GM12878 (cell line): ENCODE measurements around the gene OPCML. TPM values are rescaled to one million over a fixed set of nuclear protein-coding genes. Genes with fewer than 3 reads are reported as not detected.

Experiments
- ATAC-seq: fragments of 200-7000 bp; cut with Tn5 transposase; 3 replicates; pipeline ENCODE4 v1.9.1; 2020; ENCODE audit warnings: mild to moderate bottlenecking, moderate library complexity
- BruUV-seq: library from RNA; stranded (reverse); fragments of 400-500 nt; replicated peaks from 2 replicates; lab custom pipeline; 2021; lab: Mats Ljungman, UMichigan
- CTCF ChIA-PET: fragments of 300-600 bp; sonication (Branson Sonifier 250); formaldehyde crosslinking; extraction: SDS; loops from one replicate; lab custom pipeline; 2021; ENCODE audit warnings: inconsistent platforms; lab: Yijun Ruan, JAX
- POLR2A ChIA-PET: fragments of 350-600 bp; formaldehyde crosslinking; extraction: SDS; loops from one replicate; lab custom pipeline; 2021; ENCODE audit warnings: inconsistent platforms; lab: Charles Lee
- RAD21 ChIA-PET: fragments of 300-600 bp; sonication (Branson Sonifier 250); formaldehyde crosslinking; loops from one replicate; lab custom pipeline; 2023; ENCODE audit warnings: antibody characterized with exemption; ENCODE audit not compliant: unreplicated experiment; lab: Charles Lee
- SMC1A ChIA-PET: fragments of 300-600 bp; sonication (Branson Sonifier 250); formaldehyde crosslinking; loops from one replicate; lab custom pipeline; 2023; ENCODE audit not compliant: unreplicated experiment, uncharacterized antibody; lab: Charles Lee
- DNase-seq: peaks from one replicate; pipeline ENCODE4 v3.0.0-alpha.2; 2011; ENCODE audit warnings: low read depth, low spot score
- FAIRE-seq: peaks from 3 replicates; lab custom pipeline; 2011; peaks lifted over from hg19 to GRCh38; lab: Jason Lieb, UNC
- H2AFZ ChIP-seq: 2 replicates; pipeline ENCODE4 v1.6.0; 2011; ENCODE audit warnings: low read depth, low read length, control low read depth; ENCODE audit not compliant: control insufficient read depth
- H3K27ac ChIP-seq: 2 replicates; pipeline ENCODE4 v1.5.1; 2011; ENCODE audit warnings: control low read depth; ENCODE audit not compliant: control insufficient read depth, insufficient read depth
- H3K27me3 ChIP-seq, 2 experiments: replicated peaks in 1 of 2; 2 replicates each; pipeline versions ENCODE4 v1.6.0 to v1.6.1; 2011; ENCODE audit warnings: low read length in 1 of 2; ENCODE audit not compliant: control insufficient read depth in 2 of 2, insufficient read depth in 2 of 2
- H3K36me3 ChIP-seq, 2 experiments: 2 replicates each; pipeline ENCODE4 v1.5.1; 2011; ENCODE audit warnings: low read length in 1 of 2; ENCODE audit not compliant: control insufficient read depth in 2 of 2, insufficient read depth in 2 of 2
- H3K4me1 ChIP-seq: 2 replicates; pipeline ENCODE4 v1.6.1; 2011; ENCODE audit warnings: mild to moderate bottlenecking, low read length, moderate library complexity, mixed read lengths; ENCODE audit not compliant: control insufficient read depth, insufficient read depth
- H3K4me2 ChIP-seq: 2 replicates; pipeline ENCODE4 v1.6.0; 2011; ENCODE audit warnings: control low read depth; ENCODE audit not compliant: control insufficient read depth, insufficient read depth
- H3K4me3 ChIP-seq: fragments of 200-600 bp; sonication (generic); 2 replicates; pipeline ENCODE4 v1.5.1; 2016
- H3K79me2 ChIP-seq: 2 replicates; pipeline ENCODE4 v1.6.0; 2011; ENCODE audit warnings: low read length; ENCODE audit not compliant: control insufficient read depth, insufficient read depth
- H3K9ac ChIP-seq: 2 replicates; pipeline ENCODE4 v1.8.0; 2011; ENCODE audit warnings: low read length, control low read depth, mixed read lengths; ENCODE audit not compliant: control insufficient read depth, insufficient read depth
- H3K9me3 ChIP-seq: replicated peaks from 3 replicates; pipeline ENCODE4 v1.5.1; 2011; ENCODE audit warnings: mild to moderate bottlenecking, low read length; ENCODE audit not compliant: control insufficient read depth, insufficient read depth
- H4K20me1 ChIP-seq: 2 replicates; pipeline ENCODE4 v1.6.0; 2011; ENCODE audit not compliant: control insufficient read depth, insufficient read depth
- ATF7 ChIP-seq: fragments of 450-650 bp; IDR thresholded peaks from 2 replicates; pipeline ENCODE4 v1.6.1; 2016; ENCODE audit warnings: low read depth, mild to moderate bottlenecking
- BRCA1 ChIP-seq: IDR thresholded peaks from 2 replicates; pipeline ENCODE4 v1.6.1; 2011; ENCODE audit warnings: low read depth, low read length, improper control_type of control experiment
- ESRRA ChIP-seq: IDR thresholded peaks from 2 replicates; pipeline ENCODE4 v1.6.1; 2012; ENCODE audit warnings: mild to moderate bottlenecking, low read length, improper control_type of control experiment
- LARP7 ChIP-seq: fragments of 450-650 bp; IDR thresholded peaks from 2 replicates; pipeline ENCODE4 v1.6.1; 2017; ENCODE audit warnings: mild to moderate bottlenecking
- MAX ChIP-seq: IDR thresholded peaks from 2 replicates; pipeline ENCODE4 v1.6.1; 2012; ENCODE audit warnings: low read depth, low read length, improper control_type of control experiment
- MYB ChIP-seq: fragments of 150-350 bp; IDR thresholded peaks from 2 replicates; pipeline ENCODE4 v1.6.1; 2014; ENCODE audit warnings: mild to moderate bottlenecking, low read depth, low read length, borderline replicate concordance
- RCOR1 ChIP-seq: conservative IDR thresholded peaks from 2 replicates; pipeline ENCODE4 v1.6.1; 2012; ENCODE audit warnings: low read depth, low read length, improper control_type of control experiment
- TBL1XR1 ChIP-seq: IDR thresholded peaks from 2 replicates; pipeline ENCODE4 v1.6.1; 2012; ENCODE audit warnings: low read depth, low read length, improper control_type of control experiment
- WRNIP1 ChIP-seq: IDR thresholded peaks from 2 replicates; pipeline ENCODE4 v1.6.1; 2011; ENCODE audit warnings: low read depth, low read length, improper control_type of control experiment, borderline replicate concordance
- ZBTB4 ChIP-seq: fragments of 450-650 bp; formaldehyde crosslinking; IDR thresholded peaks from 2 replicates; pipeline ENCODE4 v1.4.0; 2022; ENCODE audit warnings: mild to moderate bottlenecking, moderate library complexity
- WGBS: methylation state at CpG from one replicate; pipeline ENCODE4 v1.1.6; 2016; ENCODE audit warnings: low lambda C conversion rate; ENCODE audit not compliant: insufficient replicate concordance, insufficient coverage; ENCODE audit errors: missing lambda C conversion rate; 5-methylcytosine and 5-hydroxymethylcytosine counted together
- in situ Hi-C: fragments of 300-500 bp; cut with MboI; formaldehyde crosslinking; loops from 9 replicates; pipeline ENCODE4 v1.14.3; 2018; ENCODE audit warnings: mixed read lengths
- intact Hi-C: fragments of 100-400 bp; cut with micrococcal nuclease; formaldehyde crosslinking; loops from one replicate; pipeline ENCODE4 v1.14.2; 2022; ENCODE audit not compliant: unreplicated experiment
- polyA plus RNA-seq, 11 experiments: library from polyadenylated mRNA; depleted of rRNA in 4 of 11; unstranded in 6 of 11; stranded (reverse) in 5 of 11; fragments of >200 nt; fragmentation: Nextera tagmentation in 4 of 11; fragmentation: Illumina TruSeq in 1 of 11; extraction: Ambion mirVana in 4 of 11; extraction: Trizol in 1 of 11; gene quantifications; 1 replicate in 1 of 11; 2 replicates in 10 of 11; pipeline versions ENCODE4 v1.2.1 to v1.2.3, GENCODE V29; 2011 to 2016; ENCODE audit warnings: inconsistent platforms in 2 of 11, missing spikeins in 2 of 11, low read depth in 1 of 11
- total RNA-seq, 4 experiments: library from RNA; depleted of rRNA in 3 of 4; stranded (reverse); fragments of >200 nt in 3 of 4; fragmentation: Illumina TruSeq in 1 of 4; extraction: Trizol in 1 of 4; gene quantifications; 2 replicates each; pipeline versions ENCODE4 v1.2.1 to v1.2.3, GENCODE V29; 2013 to 2021
- TF ChIP-seq, protein P1 (sequence below): IDR thresholded peaks from 2 replicates; pipeline ENCODE4 v1.6.1; 2011; ENCODE audit warnings: low read depth, low read length, improper control_type of control experiment, borderline replicate concordance

OPCML gene
- total and polyA plus RNA-seq, 10 of the 15 experiments (the other 5 are each of a cell fraction or from before 2014, with no cell fraction given), result 0.84 TPM; not detected in 9

GRCh38 chr11:132564091-132564885 is 968.0 kb downstream of the OPCML start:
- TF ChIP-seq ZBTB4 (CRISPR knock-in tag) (no peak), TBL1XR1 (no peak)
- no peaks in the 10 kb centered on the region for H3K36me3 ChIP-seq
- H3K27ac ChIP-seq, result no peak overlapping the region
- RAD21 ChIA-PET, result no interaction called here
- H3K79me2 ChIP-seq, result no peaks in the 10 kb centered on the region
- SMC1A ChIA-PET, result no interaction called here
- in situ Hi-C loops (no loop called here), intact Hi-C loops (no loop called here)
- H3K9me3 ChIP-seq, result no peaks in the 10 kb centered on the region
- H3K9ac ChIP-seq, result no peak overlapping the region
- ATAC-seq (no peak), FAIRE-seq (no peak), DNase-seq (no peak)
- H4K20me1 ChIP-seq, result no peaks in the 10 kb centered on the region
- 19% methylated on average over 8 of the region's 8 CpGs for WGBS
- H3K27me3 ChIP-seq, result no peaks in the 10 kb centered on the region
- H3K4me2 ChIP-seq, result no peak overlapping the region
- POLR2A ChIA-PET, result no interaction called here
- H3K4me1 ChIP-seq, result no peaks in the 10 kb centered on the region
- no peak overlapping the region for H3K4me3 ChIP-seq
- CTCF ChIA-PET, result no interaction called here
- no TSS peak for BruUV-seq
- H2AFZ ChIP-seq, result no peak overlapping the region

- intact Hi-C loops, result no loop called here
- Histone ChIP-seq H2AFZ (no peak overlapping the region), H3K4me1 (no peaks in the 10 kb centered on the region), H3K79me2 (no peaks in the 10 kb centered on the region), H3K4me2 (no peak overlapping the region), H3K4me3 (no peak overlapping the region), H3K27ac (no peak overlapping the region), H4K20me1 (no peaks in the 10 kb centered on the region), H3K9me3 (no peaks in the 10 kb centered on the region), H3K9ac (no peak overlapping the region), H3K27me3 (no peaks in the 10 kb centered on the region), H3K36me3 (no peaks in the 10 kb centered on the region)
- FAIRE-seq (no peak), DNase-seq (no peak), ATAC-seq (no peak)
- no TSS peak for BruUV-seq
- SMC1A ChIA-PET, result no interaction called here
- RAD21 ChIA-PET, result no interaction called here
- in situ Hi-C loops, result no loop called here
- POLR2A ChIA-PET, result no interaction called here
- CTCF ChIA-PET, result no interaction called here
- WGBS, result 2% methylated on average over 2 of the region's 2 CpGs
- no peak for TF ChIP-seq MAX
- TF ChIP-seq, protein P1, sequence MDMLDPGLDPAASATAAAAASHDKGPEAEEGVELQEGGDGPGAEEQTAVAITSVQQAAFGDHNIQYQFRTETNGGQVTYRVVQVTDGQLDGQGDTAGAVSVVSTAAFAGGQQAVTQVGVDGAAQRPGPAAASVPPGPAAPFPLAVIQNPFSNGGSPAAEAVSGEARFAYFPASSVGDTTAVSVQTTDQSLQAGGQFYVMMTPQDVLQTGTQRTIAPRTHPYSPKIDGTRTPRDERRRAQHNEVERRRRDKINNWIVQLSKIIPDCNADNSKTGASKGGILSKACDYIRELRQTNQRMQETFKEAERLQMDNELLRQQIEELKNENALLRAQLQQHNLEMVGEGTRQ, result no peak
- no peak for TF ChIP-seq LARP7
- no peak for TF ChIP-seq RCOR1
- no peak for TF ChIP-seq BRCA1
- no peak for TF ChIP-seq ATF7
- no peak for TF ChIP-seq WRNIP1
- TF ChIP-seq ESRRA, result no peak
- no peak for TF ChIP-seq MYB
These were observed 969.3 kb downstream of the OPCML start for GRCh38 chr11:132563050-132563449.
